HG02852 (cell line): ENCODE data around the gene PTGER1.
A peak's percentile ranks its signal among the peaks of the same experiment; 100 is the strongest.
"Not testable (repeated sequence)": the region's sequence is repeated elsewhere in the genome, so short reads cannot be mapped to it uniquely, and the experiment has no call there.

Source experiments
- ATAC-seq: cut with Tn5 transposase; IDR thresholded peaks from one replicate; pipeline ENCODE4 v1.9.1; 2021; ENCODE audit warnings: mild to moderate bottlenecking, moderate library complexity; ENCODE audit not compliant: unreplicated experiment

Gene PTGER1

GRCh38 chr19:14475251-14476073, at the start of gene PTGER1:
Gene PTGER1, minus strand, starts transcription at chr19:14475354. Its CDS starts 1,034 bp downstream, at chr19:14474320.
- no peak for ATAC-seq

- no peak for ATAC-seq
Observed at GRCh38 chr19:14520543-14520942, 45.4 kb upstream of the PTGER1 start.

DNA sequence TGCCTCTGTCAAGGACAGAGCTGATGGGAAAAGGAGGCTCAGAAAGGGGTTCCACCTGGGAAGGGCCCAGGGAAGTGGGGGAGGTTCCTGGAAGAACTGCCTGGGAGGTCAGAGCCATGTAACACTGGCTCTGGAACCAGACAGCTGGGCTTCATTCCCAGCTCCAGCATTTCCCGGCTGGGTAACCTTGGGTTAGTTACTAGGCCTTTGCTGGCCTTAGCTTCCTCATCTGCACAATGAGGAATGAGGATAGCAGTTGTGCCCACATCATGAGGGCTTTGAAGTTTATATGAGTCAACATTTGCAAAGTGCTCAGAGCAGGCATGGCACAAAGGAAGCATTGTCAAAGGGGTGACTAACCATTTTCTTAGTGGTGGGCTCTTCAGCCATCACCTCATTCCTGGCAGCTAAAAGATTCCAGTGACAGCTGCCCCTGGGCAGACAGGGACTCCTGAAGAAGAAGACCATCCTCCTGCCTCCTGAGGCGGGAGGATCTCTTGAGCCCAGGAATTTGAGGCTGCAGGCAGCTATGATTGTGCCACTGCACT, 44.8 kb upstream of the PTGER1 start:
- no peak for ATAC-seq

- ATAC-seq = no peak
Observed at GRCh38 chr19:14519245-14519859, 44.2 kb upstream of the PTGER1 start.

DNA sequence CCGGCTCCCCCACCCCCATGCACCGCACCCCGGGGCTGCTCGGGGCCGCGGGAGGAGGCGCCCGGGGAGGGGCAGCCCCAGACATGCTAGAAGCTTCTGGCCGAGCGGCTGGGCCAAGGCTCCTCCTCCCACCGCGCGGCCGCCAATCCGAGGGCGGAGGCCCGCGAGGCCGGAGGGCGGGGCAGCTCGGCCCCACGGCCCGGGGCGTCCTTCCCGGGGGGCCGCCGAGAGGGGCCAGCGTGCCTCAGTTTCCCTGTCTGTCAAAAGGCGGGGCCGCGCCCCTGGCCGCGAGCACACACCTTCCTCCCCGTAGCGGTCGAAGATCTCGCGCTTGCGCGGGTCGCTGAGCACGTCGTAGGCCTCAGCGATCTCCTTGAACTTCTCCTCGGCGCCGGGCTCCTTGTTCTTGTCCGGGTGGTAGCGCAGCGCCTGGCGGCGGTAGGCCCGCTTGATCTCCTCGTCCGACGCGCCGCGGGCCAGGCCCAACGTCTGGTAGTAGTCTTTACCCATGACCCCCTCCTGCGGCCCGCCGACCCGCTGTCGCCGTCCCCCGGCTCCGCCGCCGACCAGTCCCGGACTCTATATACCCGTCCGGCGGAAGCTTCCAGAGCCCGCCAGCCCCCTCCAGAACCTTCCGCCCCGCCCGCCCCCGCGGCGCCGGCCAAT, 42.8 kb upstream of the PTGER1 start, which contains the start of gene DNAJB1:
Gene DNAJB1 (minus strand): TSS at position 558 of the 666 bp plus-strand sequence. CDS start 48 bp downstream, at position 510.
- ATAC-seq = peak; percentile 58

- peak; percentile 2 for ATAC-seq
Observed at GRCh38 chr19:14517446-14517839, 42.3 kb upstream of the PTGER1 start.

GRCh38 chr19:14516746-14517438, 41.7 kb upstream of the PTGER1 start:
- no peak for ATAC-seq

DNA sequence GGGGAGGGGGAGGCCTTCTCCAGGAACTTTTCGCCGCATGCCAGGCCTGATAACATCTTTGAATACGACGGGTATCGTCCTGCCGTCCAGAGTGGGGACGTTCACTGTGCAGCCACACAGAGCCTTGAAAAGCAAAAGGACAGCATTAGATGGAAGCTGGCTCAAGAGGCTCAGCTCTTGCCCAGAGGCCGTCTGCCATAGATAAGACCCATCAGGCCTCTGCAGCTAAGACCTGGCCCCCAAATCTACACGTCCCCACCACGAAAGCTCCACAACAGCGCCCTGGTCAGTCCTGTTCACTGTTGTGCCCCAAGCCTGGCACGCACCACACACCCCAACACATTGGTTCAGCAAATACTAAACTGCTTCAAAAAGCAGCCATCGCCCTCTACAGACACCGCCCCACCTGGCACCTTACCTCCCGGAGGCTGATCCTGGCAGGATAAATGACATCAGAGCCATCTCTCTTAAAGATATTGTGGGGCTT, 40.9 kb upstream of the PTGER1 start:
- ATAC-seq = no peak

DNA sequence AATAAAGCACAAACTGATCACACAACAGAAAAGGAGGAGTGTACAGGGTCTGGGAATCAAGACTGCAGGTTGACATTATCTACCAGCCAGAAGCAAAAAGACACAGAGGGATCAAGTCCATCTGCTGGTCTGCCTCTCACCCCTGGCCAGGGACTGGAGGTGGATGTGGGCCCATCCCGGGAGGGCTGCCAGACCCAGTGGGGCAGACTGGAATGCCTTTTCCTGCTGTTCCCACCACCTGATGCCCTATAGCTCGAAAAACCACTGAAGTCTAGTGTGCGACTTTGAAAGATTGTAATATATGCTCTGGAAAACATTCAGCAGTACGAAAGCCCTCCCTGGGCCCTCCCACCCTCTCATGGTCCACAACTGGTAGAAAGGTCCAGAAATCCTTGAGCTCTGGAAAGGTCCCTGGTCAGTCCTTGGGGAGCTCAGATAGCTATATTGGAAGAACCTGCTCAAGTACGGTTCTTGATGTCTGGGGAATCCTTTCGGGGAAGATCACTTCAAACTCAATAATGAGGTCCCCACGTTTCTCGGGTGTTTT, 40.4 kb upstream of the PTGER1 start:
- no peak for ATAC-seq

DNA sequence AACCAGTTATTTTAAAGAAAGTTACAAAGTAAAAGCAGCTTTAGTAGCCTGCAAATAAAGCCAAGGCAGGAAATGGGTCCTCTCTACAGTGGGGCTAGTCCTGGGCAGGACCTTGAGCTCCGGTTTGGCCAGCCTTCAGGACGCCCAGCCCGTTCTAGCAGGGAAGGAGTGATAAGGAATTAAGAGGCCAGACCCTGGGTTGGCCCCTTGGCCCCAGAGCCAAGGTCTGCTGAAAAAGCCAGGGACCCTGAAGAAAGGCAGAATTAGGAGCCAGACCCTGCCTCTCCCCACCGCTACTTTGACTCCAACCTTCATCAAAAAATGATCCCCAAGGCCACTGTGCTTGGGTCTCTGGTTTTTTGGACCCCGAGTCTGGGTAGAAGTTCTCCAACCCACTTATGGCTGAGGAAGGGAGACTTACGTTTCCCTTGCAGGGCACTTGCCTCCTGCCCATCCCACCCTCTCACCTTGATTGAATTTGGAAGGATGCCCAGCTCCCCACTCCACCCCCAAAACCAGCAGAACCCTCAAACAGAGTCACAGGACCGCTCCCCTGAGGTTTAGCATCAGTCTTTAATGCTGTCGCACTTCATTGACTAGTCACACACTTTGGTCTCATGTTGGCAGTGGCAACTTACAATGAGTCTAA, 39.2 kb upstream of the PTGER1 start:
- no peak for ATAC-seq

- no peak for ATAC-seq
Observed at GRCh38 chr19:14512406-14512961, 37.3 kb upstream of the PTGER1 start.

DNA sequence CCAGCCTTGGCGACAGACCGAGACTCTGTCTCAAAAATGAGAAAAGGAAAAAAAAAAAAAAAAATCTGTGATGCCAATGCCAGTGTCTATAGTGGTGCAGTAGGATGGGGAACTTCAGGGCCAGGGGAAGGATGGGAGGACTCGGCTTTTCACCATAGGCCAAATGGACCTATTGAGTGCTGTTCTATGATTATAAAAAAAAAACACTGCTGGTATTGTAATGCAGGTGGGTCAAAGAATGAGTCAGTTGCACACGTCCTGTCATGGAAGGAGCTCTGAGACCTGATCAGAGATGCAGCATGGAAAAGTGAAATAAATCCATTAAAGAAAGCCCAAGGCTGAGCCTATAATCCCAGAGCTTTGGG, 36.1 kb upstream of the PTGER1 start:
- ATAC-seq = no peak

GRCh38 chr19:14510311-14511228, 35.4 kb upstream of the PTGER1 start:
- ATAC-seq = no peak

- ATAC-seq = no peak
Observed at GRCh38 chr19:14507704-14508542, 32.8 kb upstream of the PTGER1 start.

DNA sequence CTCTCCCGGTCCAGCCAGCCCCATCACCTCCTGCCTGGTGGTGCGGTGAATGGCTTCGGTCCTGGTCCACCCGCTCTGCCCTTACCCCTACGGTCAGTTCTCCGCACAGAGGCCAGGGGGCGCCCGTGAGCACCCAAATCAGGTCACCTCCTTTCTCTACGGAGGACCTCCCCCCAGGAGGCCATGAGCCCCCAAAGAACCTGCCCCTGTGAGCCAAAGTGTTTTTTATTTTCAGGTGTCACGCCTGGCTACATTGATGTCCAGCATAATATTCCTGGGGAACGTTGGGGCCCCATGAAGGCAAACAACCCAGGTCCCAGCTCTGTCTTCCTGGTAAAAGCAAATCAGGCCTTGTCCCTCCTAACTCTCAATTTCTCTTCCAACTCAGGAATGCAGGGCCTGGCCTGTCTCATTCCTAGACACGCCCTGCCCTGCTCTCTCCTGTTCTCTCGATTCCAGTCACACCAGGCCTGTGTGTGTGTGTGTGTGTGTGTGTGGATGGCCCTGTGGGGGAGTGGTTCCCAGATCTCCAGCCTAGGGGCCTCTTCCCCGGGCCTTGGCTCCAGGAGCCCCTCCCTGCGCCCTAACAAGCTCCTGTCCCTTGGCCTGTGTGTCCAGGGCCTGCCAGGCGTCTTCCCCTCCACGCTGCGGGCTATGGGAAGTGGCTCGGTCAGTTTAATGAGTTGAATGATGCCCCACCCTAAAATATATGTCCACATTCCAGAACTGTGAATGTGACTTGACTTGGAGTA, 30.5 kb upstream of the PTGER1 start:
- ATAC-seq = no peak

- not testable (repeated sequence) for ATAC-seq
Observed at GRCh38 chr19:14504575-14504974, 29.4 kb upstream of the PTGER1 start.

DNA sequence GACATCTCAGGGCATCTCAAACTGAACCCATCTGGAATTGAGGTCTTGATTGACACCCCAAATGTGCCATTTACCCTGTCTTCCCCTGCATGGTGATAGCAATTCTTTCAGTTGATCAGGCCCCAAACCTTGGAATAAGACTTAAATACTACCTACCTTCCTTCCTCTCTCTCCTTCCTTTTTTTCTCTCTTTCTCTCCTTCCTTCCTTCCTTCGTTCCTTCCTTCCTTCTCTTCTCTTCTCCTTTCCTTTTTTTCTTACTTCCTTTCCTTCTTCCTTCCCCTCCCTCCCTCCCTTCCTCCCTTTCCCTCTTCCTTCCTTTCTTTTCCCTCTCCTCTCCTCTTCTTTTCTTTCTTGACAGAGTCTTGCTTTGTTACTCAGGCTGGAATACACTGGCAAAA, 28.1 kb upstream of the PTGER1 start:
- no peak for ATAC-seq
